ENCODE data around the gene PEAR1. TPM values are rescaled to one million over a fixed set of nuclear protein-coding genes. Genes with fewer than 3 reads are reported as not detected.

Gene PEAR1
- total RNA-seq, 4 donors from 2014 or later = 4.3 to 11.2 (median 6.0) TPM

DNA sequence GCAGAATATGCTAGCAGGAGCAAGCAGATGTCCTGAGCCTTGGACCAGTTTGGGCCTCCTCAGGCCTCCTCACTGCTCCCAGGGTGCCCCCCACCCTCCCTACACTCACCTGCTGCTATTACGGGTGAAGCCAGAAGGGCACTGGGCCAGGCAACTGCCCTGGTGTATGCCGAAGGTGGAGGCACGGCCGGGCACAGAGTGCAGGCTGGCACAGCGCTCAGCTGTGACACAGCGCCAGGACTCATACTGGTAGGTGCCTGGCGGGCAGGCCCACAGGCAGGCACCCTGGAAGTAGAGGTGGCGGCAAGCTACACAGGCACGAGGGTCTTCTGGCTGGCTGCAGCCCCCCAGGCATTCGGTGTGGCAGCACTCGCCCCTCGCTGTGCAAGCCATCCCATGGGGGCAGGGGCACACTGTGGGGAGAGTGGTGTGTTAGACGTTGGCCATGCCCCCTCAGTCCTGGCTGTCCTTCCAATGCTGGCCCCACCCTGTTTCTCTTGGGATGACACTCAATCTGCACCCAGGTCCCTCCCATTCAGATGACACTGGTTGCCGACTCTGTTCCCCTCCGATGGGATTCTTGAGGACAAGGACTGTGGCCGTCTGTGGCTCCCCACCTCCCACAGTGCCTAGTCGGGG is 41.6 kb upstream of the PEAR1 start:
- no peak overlapping the region for H3K4me3 ChIP-seq
- peak in 1 of 2 donors; percentile 32 for ATAC-seq
- H3K27ac ChIP-seq = peak overlapping the region; percentile 7 to 55 (median 22)
- H3K9me3 ChIP-seq = no peaks in the 10 kb centered on the region
- H3K27me3 ChIP-seq = peaks cover 0 to 8% (median 0%) of the 10 kb centered on the region in 3 donors
- H3K4me1 ChIP-seq = peaks cover 0 to 17% of the 10 kb centered on the region in 2 donors
- TF ChIP-seq, protein P1, sequence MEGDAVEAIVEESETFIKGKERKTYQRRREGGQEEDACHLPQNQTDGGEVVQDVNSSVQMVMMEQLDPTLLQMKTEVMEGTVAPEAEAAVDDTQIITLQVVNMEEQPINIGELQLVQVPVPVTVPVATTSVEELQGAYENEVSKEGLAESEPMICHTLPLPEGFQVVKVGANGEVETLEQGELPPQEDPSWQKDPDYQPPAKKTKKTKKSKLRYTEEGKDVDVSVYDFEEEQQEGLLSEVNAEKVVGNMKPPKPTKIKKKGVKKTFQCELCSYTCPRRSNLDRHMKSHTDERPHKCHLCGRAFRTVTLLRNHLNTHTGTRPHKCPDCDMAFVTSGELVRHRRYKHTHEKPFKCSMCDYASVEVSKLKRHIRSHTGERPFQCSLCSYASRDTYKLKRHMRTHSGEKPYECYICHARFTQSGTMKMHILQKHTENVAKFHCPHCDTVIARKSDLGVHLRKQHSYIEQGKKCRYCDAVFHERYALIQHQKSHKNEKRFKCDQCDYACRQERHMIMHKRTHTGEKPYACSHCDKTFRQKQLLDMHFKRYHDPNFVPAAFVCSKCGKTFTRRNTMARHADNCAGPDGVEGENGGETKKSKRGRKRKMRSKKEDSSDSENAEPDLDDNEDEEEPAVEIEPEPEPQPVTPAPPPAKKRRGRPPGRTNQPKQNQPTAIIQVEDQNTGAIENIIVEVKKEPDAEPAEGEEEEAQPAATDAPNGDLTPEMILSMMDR (IDR thresholded peaks at IDR 0.05 in 4 of 5, conservative IDR thresholded peaks at IDR 0.05 in 1 of 5) = no peak
- no peak for TF ChIP-seq POLR2A (IDR thresholded peaks at IDR 0.05)
- no peaks in the 10 kb centered on the region for H3K36me3 ChIP-seq
- intact Hi-C loops (cut with DNase I; ENCODE audit: low total_unique reads) (no loop called here), in situ Hi-C loops (cut with MboI; ENCODE audit: low sequenced_read_pairs in 4 of 4) (loop anchor here in 2 of 4 donors (25.0 kb wide), 2 partner anchors 140 to 165 kb away; partner anchors contain the start of genes CRABP2 (in 1 of the 2) and NES (in 1 of the 2))
- DNase-seq = no peak

DNA sequence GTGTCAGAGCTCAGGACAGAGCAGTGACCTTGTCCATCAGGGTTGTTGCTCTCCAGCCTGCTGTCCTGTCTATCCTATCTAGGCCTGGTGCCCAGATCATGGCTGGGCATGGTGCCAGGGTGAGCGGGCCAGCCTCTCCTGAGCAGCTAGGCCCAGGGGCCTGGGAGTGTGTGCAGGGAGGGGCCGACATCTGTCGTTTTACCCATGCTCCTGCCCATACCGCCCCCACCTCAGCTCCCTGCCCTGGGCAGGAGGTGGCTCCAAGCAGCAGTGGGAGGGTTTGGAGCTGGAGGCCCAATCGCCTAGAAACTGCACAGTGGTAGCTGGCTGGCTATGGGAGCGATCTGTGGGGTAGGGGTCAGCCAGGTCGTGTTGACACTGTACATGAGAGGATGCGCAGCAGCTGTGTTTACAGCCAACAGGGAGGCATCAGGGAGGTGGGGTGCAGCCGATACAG is 41.1 kb upstream of the PEAR1 start:
- TF ChIP-seq POLR2A (IDR thresholded peaks at IDR 0.05) = no peak
- TF ChIP-seq, protein P1 (IDR thresholded peaks at IDR 0.05 in 4 of 5, conservative IDR thresholded peaks at IDR 0.05 in 1 of 5) = no peak
- Histone ChIP-seq H3K27ac (peak overlapping the region; percentile 7 to 55 (median 22)), H3K4me3 (no peak overlapping the region), H3K36me3 (no peaks in the 10 kb centered on the region), H3K27me3 (peaks cover 0 to 8% (median 0%) of the 10 kb centered on the region in 3 donors), H3K4me1 (peaks cover 0 to 17% of the 10 kb centered on the region in 2 donors), H3K9me3 (no peaks in the 10 kb centered on the region)
- peak; percentile 69 to 87 for ATAC-seq
- peak; percentile 40 to 75 for DNase-seq
- intact Hi-C loops (cut with DNase I; ENCODE audit: low total_unique reads) = no loop called here
- in situ Hi-C loops (cut with MboI; ENCODE audit: low sequenced_read_pairs in 4 of 4) = loop anchor here in 2 of 4 donors (25.0 kb wide), 2 partner anchors 140 to 165 kb away; partner anchors contain the start of genes CRABP2 (in 1 of the 2) and NES (in 1 of the 2)

DNA sequence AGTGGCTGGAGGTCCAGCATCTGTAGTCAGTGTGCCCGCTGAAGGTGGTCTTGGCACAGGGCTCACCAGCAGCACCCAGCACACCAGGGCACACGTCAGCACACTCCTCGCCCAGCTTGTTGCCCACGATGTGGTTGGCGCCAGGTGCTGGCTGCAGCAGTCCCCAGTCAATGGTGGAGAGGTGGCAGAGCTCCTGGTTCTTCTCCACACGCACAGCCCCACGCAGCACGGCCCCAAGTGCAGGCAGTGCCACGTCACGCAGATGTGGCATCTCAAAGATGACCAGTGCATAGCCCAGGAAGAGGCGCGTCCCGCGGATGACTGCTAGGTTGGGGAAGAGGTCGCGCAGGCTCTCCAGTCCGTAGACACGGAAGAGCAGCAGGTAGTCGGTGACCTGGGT is 39.8 kb upstream of the PEAR1 start:
- no peak overlapping the region for H3K27ac ChIP-seq
- no peak overlapping the region for H3K4me3 ChIP-seq
- peaks cover 0 to 21% of the 10 kb centered on the region in 2 donors for H3K4me1 ChIP-seq
- no peaks in the 10 kb centered on the region for H3K9me3 ChIP-seq
- ATAC-seq (no peak), DNase-seq (no peak)
- intact Hi-C loops (cut with DNase I; ENCODE audit: low total_unique reads) = no loop called here
- H3K36me3 ChIP-seq = no peaks in the 10 kb centered on the region
- in situ Hi-C loops (cut with MboI; ENCODE audit: low sequenced_read_pairs in 4 of 4) = loop anchor here in 2 of 4 donors (25.0 kb wide), 2 partner anchors 141 to 166 kb away; partner anchors contain the start of genes CRABP2 (in 1 of the 2) and NES (in 1 of the 2)
- TF ChIP-seq, protein P1 (IDR thresholded peaks at IDR 0.05 in 4 of 5, conservative IDR thresholded peaks at IDR 0.05 in 1 of 5) = no peak
- no peak for TF ChIP-seq POLR2A (IDR thresholded peaks at IDR 0.05)
- H3K27me3 ChIP-seq = peaks cover 8 to 16% (median 12%) of the 10 kb centered on the region in 3 donors

DNA sequence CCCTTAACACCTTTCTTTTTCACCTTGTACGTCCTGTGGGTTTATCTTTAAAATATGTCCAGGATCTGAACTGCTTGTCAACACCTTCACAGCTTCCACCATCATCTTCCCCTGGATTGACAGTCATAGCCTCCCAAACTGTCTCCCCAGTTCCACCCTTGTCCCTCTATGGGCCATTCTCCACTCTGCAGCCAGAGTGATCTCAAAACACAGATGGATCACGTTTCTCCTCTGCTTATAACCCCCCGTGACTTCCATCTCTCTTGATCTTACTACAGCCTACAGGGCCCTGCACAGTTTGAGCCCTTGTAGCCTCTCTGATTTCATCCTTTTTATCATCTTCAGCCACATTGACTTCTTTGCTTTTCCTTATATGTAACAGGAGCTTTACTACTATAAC is 38.9 kb upstream of the PEAR1 start:
- no peaks in the 10 kb centered on the region for H3K36me3 ChIP-seq
- H3K27me3 ChIP-seq = peaks cover 14 to 21% (median 19%) of the 10 kb centered on the region in 3 donors
- H3K9me3 ChIP-seq = no peaks in the 10 kb centered on the region
- ATAC-seq (no peak), DNase-seq (no peak)
- no peak overlapping the region for H3K4me3 ChIP-seq
- H3K4me1 ChIP-seq = peaks cover under 1 to 30% of the 10 kb centered on the region in 2 donors
- no peak overlapping the region for H3K27ac ChIP-seq
- no peak for TF ChIP-seq POLR2A (IDR thresholded peaks at IDR 0.05)
- TF ChIP-seq, protein P1 (IDR thresholded peaks at IDR 0.05 in 4 of 5, conservative IDR thresholded peaks at IDR 0.05 in 1 of 5) = no peak
- in situ Hi-C loops (cut with MboI; ENCODE audit: low sequenced_read_pairs in 4 of 4) (loop anchor here in 2 of 4 donors (5.0 to 25.0 kb wide), 3 partner anchors 52 to 167 kb away; partner anchors contain the start of genes CRABP2 (in 1 of the 2) and NES (in 1 of the 2)), intact Hi-C loops (cut with DNase I; ENCODE audit: low total_unique reads) (no loop called here)
